ENCODE results near the gene MRPL14. TPM values are rescaled to one million over a fixed set of nuclear protein-coding genes. Genes with fewer than 3 reads are reported as not detected.

The MRPL14 gene
- total RNA-seq, 1 donor from 2014 or later: 40.4 TPM

DNA sequence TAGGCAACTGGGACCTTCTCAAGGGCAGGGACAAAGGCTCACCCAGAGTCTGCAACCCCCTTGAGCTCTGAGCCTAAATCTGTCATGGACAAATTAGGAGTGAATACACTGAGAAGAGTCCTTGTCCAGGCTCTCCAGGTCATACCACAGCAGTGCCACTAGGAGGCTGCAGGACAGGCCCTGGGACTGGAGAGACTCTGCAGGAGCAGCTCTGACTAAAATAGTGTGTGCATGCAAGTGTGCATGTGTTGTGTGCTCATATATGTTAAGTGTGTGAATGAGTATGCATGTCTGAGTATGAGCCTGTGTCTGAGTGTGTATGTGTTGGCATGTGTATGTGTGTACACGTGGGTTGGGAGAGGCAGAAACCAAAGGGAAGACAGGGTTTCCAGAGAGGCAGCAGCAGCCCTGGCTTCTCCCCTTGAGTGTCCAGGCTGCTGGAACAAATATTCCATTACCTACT lies 27.1 kb downstream of the MRPL14 start:
- Histone ChIP-seq H3K27ac (no peak overlapping the region), H3K9ac (no peak overlapping the region), H3K36me3 (no peaks in the 10 kb centered on the region), H4K20me1 (ENCODE audit: low read depth) (peaks cover 46% of the 10 kb centered on the region), H3K27me3 (no peaks in the 10 kb centered on the region), H3K9me3 (ENCODE audit: low read depth) (no peaks in the 10 kb centered on the region), H3K79me2 (ENCODE audit: low read depth) (no peaks in the 10 kb centered on the region), H3K4me1 (peaks cover 9% of the 10 kb centered on the region), H3F3A (ENCODE audit: low read depth) (peaks cover 12% of the 10 kb centered on the region), H2AFZ (replicated peaks) (no peak overlapping the region), H3K4me2 (no peak overlapping the region), H3K4me3 (no peak overlapping the region)
- no peak overlapping the region for H3K4me3 Mint-ChIP-seq
- no peaks in the 10 kb centered on the region for H3K9me3 Mint-ChIP-seq
- H3K27me3 Mint-ChIP-seq (ENCODE audit: insufficient read depth, low read depth): peaks cover 8% of the 10 kb centered on the region
- H3K4me1 Mint-ChIP-seq: peaks cover 25% of the 10 kb centered on the region
- peak; percentile 50 for DNase-seq (ENCODE audit: low spot score)
- peaks cover 17% of the 10 kb centered on the region for H3K36me3 Mint-ChIP-seq
- no peak overlapping the region for H3K27ac Mint-ChIP-seq
- TF ChIP-seq, protein P1, sequence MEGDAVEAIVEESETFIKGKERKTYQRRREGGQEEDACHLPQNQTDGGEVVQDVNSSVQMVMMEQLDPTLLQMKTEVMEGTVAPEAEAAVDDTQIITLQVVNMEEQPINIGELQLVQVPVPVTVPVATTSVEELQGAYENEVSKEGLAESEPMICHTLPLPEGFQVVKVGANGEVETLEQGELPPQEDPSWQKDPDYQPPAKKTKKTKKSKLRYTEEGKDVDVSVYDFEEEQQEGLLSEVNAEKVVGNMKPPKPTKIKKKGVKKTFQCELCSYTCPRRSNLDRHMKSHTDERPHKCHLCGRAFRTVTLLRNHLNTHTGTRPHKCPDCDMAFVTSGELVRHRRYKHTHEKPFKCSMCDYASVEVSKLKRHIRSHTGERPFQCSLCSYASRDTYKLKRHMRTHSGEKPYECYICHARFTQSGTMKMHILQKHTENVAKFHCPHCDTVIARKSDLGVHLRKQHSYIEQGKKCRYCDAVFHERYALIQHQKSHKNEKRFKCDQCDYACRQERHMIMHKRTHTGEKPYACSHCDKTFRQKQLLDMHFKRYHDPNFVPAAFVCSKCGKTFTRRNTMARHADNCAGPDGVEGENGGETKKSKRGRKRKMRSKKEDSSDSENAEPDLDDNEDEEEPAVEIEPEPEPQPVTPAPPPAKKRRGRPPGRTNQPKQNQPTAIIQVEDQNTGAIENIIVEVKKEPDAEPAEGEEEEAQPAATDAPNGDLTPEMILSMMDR (IDR thresholded peaks at IDR 0.05): peak; percentile 59
- no peak for TF ChIP-seq EZH2 (IDR thresholded peaks at IDR 0.05)

DNA sequence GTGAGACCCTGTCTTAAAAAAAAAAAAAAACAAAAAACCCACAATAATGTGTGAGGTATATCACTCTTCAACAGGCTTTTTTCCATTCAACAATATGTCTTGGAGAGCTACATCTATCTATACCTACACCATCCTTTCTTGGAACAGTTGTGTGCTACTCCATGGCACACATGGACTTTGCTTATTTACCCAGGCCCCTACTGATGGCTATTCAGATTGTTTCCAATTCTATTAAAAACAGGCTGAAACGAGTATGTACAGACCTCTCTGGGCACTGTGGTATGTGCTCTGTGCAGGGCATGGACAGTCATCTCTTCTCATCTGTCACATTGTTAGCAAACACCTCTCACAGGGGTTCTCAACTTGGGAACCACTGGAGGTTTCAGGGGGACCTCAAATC lies 28.1 kb downstream of the MRPL14 start:
- peaks cover 22% of the 10 kb centered on the region for H3K4me1 Mint-ChIP-seq
- Histone ChIP-seq H4K20me1 (ENCODE audit: low read depth) (peaks cover 40% of the 10 kb centered on the region), H3K9ac (no peak overlapping the region), H3K36me3 (no peaks in the 10 kb centered on the region), H3K4me1 (peaks cover 9% of the 10 kb centered on the region), H3F3A (ENCODE audit: low read depth) (peaks cover 12% of the 10 kb centered on the region), H3K9me3 (ENCODE audit: low read depth) (no peaks in the 10 kb centered on the region), H2AFZ (replicated peaks) (no peak overlapping the region), H3K4me3 (no peak overlapping the region), H3K27me3 (no peaks in the 10 kb centered on the region), H3K79me2 (ENCODE audit: low read depth) (no peaks in the 10 kb centered on the region), H3K4me2 (no peak overlapping the region), H3K27ac (no peak overlapping the region)
- no peak overlapping the region for H3K27ac Mint-ChIP-seq
- peaks cover 8% of the 10 kb centered on the region for H3K27me3 Mint-ChIP-seq (ENCODE audit: insufficient read depth, low read depth)
- no peak overlapping the region for H3K4me3 Mint-ChIP-seq
- peaks cover 10% of the 10 kb centered on the region for H3K36me3 Mint-ChIP-seq
- TF ChIP-seq, protein P1 (IDR thresholded peaks at IDR 0.05): no peak
- no peak for TF ChIP-seq EZH2 (IDR thresholded peaks at IDR 0.05)
- no peak for DNase-seq (ENCODE audit: low spot score)
- no peaks in the 10 kb centered on the region for H3K9me3 Mint-ChIP-seq

DNA sequence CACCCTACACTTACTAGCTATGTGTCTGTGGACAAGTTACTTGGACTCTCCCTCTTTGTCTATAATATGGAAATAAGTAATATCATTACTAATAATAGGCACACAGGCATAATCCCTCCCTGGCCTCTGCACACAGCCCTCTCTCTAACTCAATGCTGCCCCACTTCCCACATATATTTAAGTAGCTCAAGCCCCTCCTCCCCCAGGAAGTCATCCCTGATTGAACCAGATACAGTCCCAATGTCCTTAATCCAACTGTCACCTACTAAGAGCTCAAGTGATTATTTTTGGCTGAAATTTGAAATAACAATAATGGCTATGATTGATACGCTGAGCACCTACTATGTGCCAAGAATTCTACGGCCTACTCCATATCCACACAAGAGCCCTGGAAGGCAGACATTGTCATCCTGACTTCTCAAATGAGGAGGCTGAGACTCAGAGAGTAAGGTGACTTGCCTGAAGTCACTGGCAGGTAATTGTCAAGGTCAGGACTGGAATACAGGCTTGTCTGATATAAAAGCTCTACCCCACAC lies 29.4 kb downstream of the MRPL14 start:
- peaks cover 5% of the 10 kb centered on the region for H3K4me1 ChIP-seq
- H3F3A ChIP-seq (ENCODE audit: low read depth): peaks cover 8% of the 10 kb centered on the region
- no peaks in the 10 kb centered on the region for H3K9me3 ChIP-seq (ENCODE audit: low read depth)
- no peak overlapping the region for H3K4me3 ChIP-seq
- Mint-ChIP-seq H3K4me3 (no peak overlapping the region), H3K36me3 (peaks cover 4% of the 10 kb centered on the region), H3K27ac (no peak overlapping the region), H3K9me3 (no peaks in the 10 kb centered on the region), H3K27me3 (ENCODE audit: insufficient read depth, low read depth) (peaks cover 7% of the 10 kb centered on the region), H3K4me1 (peaks cover 14% of the 10 kb centered on the region)
- no peak overlapping the region for H3K4me2 ChIP-seq
- H3K9ac ChIP-seq: no peak overlapping the region
- H3K79me2 ChIP-seq (ENCODE audit: low read depth): no peaks in the 10 kb centered on the region
- DNase-seq (ENCODE audit: low spot score): no peak
- no peak overlapping the region for H3K27ac ChIP-seq
- H2AFZ ChIP-seq (replicated peaks): no peak overlapping the region
- H3K36me3 ChIP-seq: no peaks in the 10 kb centered on the region
- H4K20me1 ChIP-seq (ENCODE audit: low read depth): peaks cover 28% of the 10 kb centered on the region
- H3K27me3 ChIP-seq: no peaks in the 10 kb centered on the region
- TF ChIP-seq EZH2phosphoT487 (IDR thresholded peaks at IDR 0.05) (no peak), EZH2 (IDR thresholded peaks at IDR 0.05) (no peak)
- TF ChIP-seq, protein P1 (IDR thresholded peaks at IDR 0.05): no peak

Measured in neural progenitor cell (in vitro differentiated cells).